Cerebellar cortex (tissue), 1 donor: ENCODE results near the gene ZNF423.

Experiments
- DNase-seq: peaks from one replicate; pipeline ENCODE4 v3.0.0-alpha.2; 2015; ENCODE audit warnings: low spot score

ZNF423 gene

DNA sequence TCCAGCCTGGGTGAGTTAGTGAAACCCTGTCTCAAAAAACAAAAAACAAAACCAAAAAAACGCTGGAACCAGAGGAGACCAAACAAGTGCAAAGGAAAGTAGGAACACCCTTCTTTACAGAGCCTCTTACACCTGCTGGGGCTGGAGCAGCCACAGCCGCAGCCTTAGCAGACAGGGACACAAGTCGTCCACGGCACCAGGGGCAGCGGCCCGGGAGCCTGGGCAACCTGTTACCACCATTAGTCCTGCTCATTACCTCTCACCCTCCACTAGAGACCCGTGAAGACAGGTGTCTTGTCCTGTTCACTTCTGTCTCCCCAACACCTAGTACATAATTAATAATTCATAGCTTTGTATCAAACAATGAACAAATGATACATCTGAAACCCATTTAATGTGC, 398.7 kb downstream of the ZNF423 start:
- DNase-seq = no peak

DNA sequence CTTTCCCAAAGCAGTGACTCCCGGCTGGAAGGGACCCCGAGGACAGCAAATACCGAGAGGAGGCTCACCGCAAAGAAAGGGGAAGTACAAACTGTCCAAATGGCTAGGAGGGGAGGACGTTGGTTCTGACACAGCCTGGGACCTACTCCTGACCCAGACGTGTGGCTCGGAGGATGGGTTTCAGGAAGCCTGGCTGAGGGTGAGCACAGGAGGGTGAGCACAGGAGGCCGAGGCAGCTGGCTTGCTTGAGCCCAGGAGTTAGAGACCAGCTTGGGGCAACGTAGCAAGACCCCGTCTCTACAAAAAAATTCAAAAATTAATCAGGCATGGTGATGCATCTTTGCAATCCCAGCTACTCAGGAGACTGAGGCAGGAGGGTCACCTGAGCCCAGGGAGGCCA, 399.1 kb downstream of the ZNF423 start:
- DNase-seq = no peak

DNA sequence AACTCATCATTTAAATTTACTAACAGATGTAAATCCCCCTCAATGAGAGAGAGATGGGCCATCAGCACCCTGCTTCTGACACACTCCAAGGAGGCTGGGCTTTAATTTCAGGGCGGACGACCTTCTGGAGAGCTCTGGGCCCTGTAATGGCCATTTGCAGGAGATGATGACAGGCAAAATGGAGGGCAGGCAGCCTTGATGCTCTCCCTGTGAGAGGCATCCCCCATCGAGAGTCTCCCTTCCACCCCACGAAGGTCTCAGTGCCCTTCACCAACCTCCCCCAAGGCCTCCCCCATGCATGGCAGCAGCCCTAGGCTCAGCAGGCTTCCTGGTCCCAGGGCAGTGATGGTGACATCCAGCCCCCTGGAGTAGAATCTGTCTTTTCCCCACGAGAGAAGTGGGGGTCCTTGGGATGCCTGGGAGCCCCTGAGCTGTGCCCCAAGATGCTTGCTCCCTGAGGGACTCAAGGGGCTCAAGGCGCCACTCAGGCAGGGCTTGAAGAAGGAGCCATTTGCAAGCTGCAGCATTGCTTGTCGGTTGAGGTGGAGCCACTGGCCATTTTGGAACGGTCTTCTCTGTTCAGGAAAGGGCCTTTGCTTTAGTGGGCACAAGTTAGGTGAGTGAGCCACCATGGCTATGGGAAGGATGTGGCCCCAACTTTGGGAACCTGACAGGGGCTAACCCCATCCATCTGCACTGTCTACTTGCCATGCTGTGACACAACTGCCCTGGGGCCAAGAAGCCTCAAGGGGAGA, 399.7 kb downstream of the ZNF423 start:
- DNase-seq = no peak

DNA sequence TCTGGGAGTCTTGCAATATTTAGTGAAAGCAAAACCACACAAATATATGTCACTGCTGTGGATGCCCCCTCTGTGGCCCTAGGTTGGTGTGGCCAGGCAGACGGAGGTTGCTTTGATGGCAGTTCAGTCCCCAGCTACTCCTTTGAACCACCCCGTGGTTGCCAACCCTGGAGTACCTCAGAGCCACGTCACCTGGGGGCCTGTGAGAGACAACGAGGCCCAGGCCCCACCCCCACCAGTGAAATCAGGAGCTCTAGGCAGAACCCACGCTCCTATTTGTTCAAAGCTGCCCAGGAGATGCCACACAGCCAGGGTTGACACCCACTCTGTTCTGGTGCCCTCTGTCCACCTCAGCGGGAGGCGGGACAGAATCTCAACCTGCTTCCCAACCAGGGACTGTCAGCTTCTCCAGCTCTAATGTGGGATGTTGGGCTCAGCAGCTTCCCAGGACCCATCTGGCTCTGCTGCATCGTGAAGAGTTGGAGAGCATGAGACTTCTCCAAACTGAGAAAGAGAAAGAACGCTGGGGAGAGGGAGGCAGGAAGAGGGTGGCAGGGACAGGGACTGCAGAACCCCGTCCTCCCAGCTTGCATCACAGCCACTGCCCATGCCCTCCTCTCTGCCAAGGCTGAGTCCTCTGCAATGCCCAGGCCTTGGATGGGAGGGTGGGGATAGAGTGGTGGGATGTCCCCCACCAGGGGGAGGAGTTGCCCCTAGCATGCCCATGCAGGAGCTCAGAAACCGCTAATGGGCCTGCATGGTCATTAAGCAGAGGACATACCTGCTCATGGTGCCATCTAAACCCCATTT, 400.5 kb downstream of the ZNF423 start:
- DNase-seq = no peak

DNA sequence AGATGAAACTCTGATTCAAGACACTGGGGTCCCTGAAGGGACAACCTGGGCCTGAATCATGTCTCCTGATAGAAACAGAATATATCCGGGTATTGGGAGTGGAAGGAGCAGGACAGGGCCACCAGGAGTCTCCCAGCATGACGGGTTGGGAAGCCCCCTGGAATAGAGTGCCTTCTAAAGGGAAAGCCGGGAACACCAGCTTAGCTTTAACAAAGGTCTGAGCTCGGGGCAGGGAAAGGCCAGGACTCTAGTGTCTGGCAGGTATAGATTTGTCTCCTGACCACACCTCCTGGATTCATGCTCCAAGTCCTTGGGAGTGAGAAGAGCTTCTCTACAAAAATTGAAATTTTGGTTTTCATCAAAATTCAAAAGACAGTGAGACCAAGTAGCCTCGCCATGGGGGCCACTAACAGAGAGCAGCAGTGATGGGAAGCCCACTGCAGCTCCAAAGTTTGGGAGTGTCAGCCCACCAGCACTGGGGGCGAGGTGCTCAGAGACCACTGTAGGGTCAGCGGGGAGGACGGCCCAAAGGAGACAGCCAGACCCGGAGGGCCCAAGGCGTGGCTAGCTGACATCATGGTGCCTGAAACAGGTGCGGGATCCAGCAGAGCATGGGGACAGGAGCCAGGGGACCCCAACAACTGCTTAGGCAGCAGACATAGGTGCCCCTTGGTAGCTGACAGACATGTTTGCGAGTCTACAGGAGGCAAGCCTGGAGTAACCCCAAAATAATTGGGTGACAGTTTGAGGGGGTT, 401.3 kb downstream of the ZNF423 start:
- no peak for DNase-seq

DNA sequence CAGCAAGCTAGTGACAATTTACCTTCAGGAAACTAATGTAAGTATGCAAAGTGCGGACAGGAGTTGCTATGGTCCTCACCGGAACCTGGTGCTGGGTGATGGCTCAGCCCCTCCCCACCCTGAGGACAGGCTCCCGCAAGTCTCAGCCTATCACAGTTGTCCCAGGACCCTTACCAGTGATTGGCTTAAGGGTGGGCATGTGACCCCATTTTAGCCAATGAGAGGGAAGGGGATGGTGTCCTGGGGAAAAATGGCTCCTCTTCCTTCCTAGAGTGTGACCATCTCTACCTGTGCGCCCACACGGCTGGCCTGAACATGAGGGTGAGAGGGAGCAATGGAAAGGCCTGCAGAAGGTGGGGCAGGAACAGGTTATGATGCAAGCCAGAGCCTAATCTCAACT, 401.9 kb downstream of the ZNF423 start:
- no peak for DNase-seq

DNA sequence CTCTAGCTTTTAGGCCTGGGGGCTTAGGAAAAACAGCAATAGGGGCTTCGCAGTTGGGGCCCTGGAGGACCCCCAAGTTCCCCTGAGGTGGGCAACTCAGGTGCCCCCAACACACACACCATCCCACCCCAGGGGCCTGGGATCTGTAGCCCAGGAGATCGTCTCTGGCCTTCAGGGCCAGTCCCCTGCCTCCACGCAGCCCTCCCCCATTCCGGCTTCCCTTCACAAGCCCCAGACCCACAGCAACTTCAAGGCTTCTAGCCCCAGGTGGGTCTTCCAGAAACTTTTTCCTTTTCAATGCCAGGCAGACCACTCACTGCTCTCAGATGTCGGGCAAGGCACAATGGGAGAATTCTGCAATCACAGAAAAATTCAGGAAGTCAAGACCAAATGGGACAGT, 402.9 kb downstream of the ZNF423 start:
- DNase-seq = no peak

DNA sequence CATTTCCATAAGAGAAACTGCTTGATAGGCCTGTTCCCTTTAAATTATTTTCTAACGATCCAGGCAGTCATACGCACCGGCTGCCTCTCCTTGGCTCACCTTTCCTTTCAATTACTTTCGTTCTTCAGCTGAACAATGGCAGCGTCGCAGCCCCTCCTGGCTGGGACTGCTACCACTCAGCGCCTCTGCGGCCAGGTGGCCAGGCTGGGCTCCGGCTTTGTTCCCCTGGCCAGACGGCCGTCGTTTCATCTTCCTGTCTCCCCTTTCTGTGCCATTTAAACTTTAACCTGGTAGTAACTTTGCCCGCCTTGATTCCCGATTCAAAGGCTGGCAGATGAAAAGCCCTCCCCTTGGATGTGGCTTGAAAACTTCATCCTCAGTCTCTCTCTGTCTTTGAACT, 403.3 kb downstream of the ZNF423 start:
- DNase-seq = no peak

DNA sequence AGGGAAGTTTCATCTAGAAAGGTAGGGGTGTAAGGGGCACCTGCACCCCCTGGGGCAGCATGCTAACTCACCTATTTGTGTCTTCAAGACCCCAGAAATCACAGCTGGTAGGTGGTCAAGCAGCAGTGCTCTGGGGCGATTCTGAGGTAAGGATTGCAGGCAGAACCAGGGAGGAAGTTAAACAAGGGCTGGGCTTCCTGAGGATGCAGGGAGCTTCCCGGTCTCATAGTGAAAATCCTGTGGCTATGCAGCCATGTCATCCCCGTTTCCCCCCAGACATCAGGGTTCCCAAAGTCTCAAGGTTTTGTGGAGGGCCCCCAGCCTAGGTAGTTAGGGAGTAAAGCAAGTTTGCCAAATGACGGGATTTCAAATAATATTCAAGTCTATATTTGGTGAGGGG, 403.8 kb downstream of the ZNF423 start:
- no peak for DNase-seq

DNA sequence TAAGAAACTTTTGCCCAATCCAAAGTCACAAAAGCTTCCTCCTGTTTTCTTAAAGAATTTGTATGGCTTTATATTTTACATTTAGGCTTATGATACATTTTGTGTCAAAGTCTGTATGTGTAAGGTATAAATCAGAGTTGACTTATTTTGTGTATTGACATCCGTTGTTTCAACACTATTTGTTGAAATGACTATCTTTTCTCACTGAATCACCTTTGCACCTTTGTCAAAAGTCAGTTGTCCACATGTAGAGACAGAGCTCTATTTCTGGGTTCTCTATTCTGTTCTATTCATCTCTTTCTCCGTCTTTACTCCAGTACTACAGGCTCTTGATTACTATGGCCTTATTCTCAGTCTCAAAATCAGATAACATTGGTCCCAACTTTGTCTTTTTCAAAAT, 409.1 kb downstream of the ZNF423 start:
- no peak for DNase-seq

DNA sequence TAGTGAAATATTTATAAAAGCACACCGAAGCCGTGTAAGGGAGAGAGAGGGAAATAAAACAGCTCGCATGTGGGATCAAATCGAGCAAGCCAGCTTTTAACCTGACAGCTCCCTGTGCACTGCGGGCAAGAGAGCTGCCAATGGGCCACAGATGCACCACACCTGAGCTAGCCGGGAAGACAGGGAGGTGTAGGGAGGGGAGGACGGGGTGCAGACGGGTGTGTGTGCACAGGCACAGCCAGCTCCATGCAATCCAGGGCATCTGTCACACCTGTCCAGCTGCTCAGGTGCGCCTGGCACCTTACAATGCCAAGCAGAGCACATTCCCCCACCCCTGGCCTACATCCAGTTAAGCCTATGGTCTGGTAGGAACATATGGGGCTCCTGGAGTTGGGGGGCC, 412.3 kb downstream of the ZNF423 start:
- DNase-seq = no peak

DNA sequence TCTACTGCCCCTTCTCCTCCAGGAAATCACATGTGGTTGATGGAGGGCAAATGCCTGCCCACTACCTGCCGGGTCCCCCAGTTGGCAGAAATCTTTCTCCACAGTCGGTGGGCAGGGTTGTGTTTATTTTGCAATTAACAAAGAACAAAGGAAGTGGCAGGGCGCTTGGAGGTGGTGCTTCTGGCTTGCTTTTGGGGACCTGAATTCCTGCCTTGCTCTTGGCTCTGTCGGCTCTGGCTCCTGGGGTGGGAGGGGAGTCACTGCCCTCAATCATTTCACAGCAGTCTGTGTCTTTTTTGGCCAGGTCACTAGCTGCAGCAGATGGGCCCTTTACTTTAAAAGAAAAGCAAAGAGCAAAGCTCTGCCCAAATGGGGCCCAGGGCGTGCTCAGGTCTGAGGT, 413.1 kb downstream of the ZNF423 start:
- peak; percentile 9 for DNase-seq

DNA sequence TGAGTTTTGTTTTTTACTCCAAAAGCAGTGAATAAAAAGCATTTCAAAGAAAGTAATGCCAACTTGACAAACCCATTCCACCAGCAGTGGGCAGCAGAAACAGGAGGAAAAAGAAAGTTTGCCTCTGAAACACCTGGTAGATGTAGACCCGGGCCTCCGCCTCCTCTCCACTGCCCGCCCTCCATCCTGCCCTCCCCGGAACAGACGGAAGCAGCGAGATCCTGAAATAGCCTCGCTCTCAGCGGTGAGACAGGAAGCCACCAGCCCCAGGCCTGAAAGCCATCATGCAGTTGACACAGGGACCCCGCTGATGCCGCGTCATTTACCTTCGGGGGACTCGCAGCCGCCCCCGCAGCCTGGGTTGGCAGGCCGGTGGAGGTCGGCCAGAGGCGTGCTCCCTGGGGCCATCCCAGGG, 414.5 kb downstream of the ZNF423 start:
- DNase-seq = no peak

DNA sequence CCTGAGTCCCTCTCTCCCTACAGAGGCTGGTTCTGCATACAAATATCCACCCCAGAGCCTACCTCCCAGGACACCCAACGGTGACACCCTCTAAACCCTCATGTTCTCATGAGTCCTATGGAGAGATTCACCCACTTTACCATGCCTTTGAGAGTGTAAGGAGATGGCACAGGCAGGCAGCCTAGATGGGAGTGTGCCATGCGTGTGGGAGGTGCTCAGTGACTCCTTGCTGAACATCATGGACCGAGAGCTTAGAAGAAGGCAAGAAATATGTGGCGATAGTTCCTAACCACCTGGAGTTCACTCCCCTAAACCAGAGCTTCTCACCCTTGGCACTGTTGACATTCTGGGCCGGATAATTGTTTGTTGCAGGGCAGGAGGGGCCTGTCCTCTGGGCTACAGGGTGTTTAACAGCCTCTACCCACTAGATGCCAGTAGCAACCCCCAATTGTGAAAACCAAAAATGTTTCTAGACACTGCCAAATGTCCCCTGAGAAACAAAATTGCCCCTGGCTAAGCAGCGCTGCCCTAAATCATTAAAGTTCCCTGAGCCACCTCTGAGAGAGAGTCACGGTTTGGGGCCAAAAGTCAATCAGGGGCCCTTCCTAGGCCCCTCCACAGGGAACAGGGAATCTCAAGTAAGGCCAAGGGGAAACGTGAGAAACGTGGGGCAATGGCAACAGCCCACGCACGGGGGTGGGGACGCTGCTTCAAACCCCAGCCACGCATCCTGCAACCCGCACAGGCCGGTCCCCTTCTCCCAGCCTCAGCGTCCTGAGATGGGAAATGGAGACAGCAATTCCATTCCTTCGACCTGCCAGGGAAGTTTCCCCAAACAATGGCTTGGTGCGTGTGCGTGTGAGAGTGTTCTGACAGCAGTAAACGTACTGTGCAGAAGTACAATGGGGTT, 415.5 kb downstream of the ZNF423 start:
- DNase-seq = no peak

DNA sequence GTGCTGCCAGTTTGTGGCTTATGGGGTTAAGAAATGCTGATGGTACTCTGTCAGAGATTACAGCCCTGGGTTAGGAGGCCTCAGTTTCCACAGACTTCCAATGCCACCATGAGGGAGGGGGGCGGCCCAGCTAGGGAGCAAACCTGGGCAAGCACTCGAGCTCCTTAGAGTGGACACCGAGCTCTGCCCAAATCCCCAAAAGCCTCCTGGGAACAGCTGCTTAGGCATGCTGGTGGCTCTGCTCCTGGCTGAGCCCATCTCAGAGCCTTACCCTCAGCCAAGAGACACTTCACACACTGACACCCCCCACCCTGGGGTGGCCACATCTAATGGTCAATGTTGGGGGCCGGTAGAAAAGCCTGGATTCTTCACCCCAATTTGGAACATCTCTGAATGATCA, 416.2 kb downstream of the ZNF423 start:
- no peak for DNase-seq

DNA sequence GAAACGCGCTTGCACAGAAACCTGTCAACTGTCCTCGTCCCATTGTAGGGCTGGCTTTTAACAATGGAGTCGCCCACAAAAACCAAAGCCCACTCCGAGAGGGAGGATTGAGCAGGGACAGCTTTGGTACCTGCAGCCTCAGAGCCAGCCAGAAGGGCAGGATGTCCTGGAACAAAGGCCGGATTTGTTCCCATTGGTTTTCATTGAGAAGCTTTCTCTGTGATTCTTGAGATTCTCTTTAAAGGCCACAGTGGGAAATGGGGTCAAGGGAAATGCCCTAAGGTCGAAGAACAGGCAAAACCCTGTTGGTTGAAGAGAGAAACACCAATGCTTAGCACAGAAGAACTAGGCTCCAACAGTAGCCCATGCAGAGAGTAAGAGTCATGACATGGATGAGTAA, 416.9 kb downstream of the ZNF423 start:
- DNase-seq = no peak
